ENCODE measurements around the gene LUZP1.
"Not testable (repeated sequence)": the region's sequence is repeated elsewhere in the genome, so short reads cannot be mapped to it uniquely, and the experiment has no call there.

Gene LUZP1

GRCh38 chr1:23208527-23208926 lies 39.9 kb upstream of the LUZP1 start:
- Histone ChIP-seq H3K27ac (ENCODE audit: low read length) (no peak overlapping the region), H3K27me3 (ENCODE audit: control insufficient read depth in 1 of 2, insufficient read depth in 2 of 2, low read length in 2 of 2) (peaks cover 19 to 26% of the 10 kb centered on the region in 2 donors), H3K9ac (ENCODE audit: low read length in 2 of 2) (no peak overlapping the region), H3K9me3 (ENCODE audit: control insufficient read depth in 2 of 2, low read length in 2 of 2) (no peaks in the 10 kb centered on the region), H3K4me1 (ENCODE audit: control insufficient read depth, insufficient read depth, low read length) (no peaks in the 10 kb centered on the region), H3K36me3 (ENCODE audit: control insufficient read depth in 2 of 2, insufficient read depth in 2 of 2, low read length in 2 of 2) (no peaks in the 10 kb centered on the region), H3K4me3 (ENCODE audit: low read length in 2 of 2) (no peak overlapping the region)

- peaks cover 19 to 23% of the 10 kb centered on the region in 2 donors for H3K27me3 ChIP-seq (ENCODE audit: control insufficient read depth in 1 of 2, insufficient read depth in 2 of 2, low read length in 2 of 2)
- H3K4me3 ChIP-seq (ENCODE audit: low read length in 2 of 2); H3K27ac ChIP-seq (ENCODE audit: low read length); H3K9ac ChIP-seq (ENCODE audit: low read length in 2 of 2); H3K9me3 ChIP-seq (ENCODE audit: control insufficient read depth in 2 of 2, low read length in 2 of 2); H3K36me3 ChIP-seq (ENCODE audit: control insufficient read depth in 2 of 2, insufficient read depth in 2 of 2, low read length in 2 of 2); H3K4me1 ChIP-seq (ENCODE audit: control insufficient read depth, insufficient read depth, low read length): not testable (repeated sequence)
These were observed 39.1 kb upstream of the LUZP1 start for GRCh38 chr1:23207733-23208132.

- H3K27ac ChIP-seq (ENCODE audit: low read length): no peak overlapping the region
- H3K4me3 ChIP-seq (ENCODE audit: low read length in 2 of 2): no peak overlapping the region
- no peaks in the 10 kb centered on the region for H3K36me3 ChIP-seq (ENCODE audit: control insufficient read depth in 2 of 2, insufficient read depth in 2 of 2, low read length in 2 of 2)
- no peaks in the 10 kb centered on the region for H3K9me3 ChIP-seq (ENCODE audit: control insufficient read depth in 2 of 2, low read length in 2 of 2)
- no peaks in the 10 kb centered on the region for H3K4me1 ChIP-seq (ENCODE audit: control insufficient read depth, insufficient read depth, low read length)
- H3K9ac ChIP-seq (ENCODE audit: low read length in 2 of 2): no peak overlapping the region
- H3K27me3 ChIP-seq (ENCODE audit: control insufficient read depth in 1 of 2, insufficient read depth in 2 of 2, low read length in 2 of 2): peaks cover 0 to 2% of the 10 kb centered on the region in 2 donors
These were observed 33.6 kb upstream of the LUZP1 start for GRCh38 chr1:23202263-23202749.

GRCh38 chr1:23200883-23201282 lies 32.2 kb upstream of the LUZP1 start:
- Histone ChIP-seq H3K27ac (ENCODE audit: low read length) (no peak overlapping the region), H3K9me3 (ENCODE audit: control insufficient read depth in 2 of 2, low read length in 2 of 2) (no peaks in the 10 kb centered on the region), H3K4me3 (ENCODE audit: low read length in 2 of 2) (no peak overlapping the region), H3K27me3 (ENCODE audit: control insufficient read depth in 1 of 2, insufficient read depth in 2 of 2, low read length in 2 of 2) (peaks cover 0 to 2% of the 10 kb centered on the region in 2 donors), H3K4me1 (ENCODE audit: control insufficient read depth, insufficient read depth, low read length) (no peaks in the 10 kb centered on the region), H3K36me3 (ENCODE audit: control insufficient read depth in 2 of 2, insufficient read depth in 2 of 2, low read length in 2 of 2) (no peaks in the 10 kb centered on the region), H3K9ac (ENCODE audit: low read length in 2 of 2) (no peak overlapping the region)

- H3K27me3 ChIP-seq (ENCODE audit: control insufficient read depth in 1 of 2, insufficient read depth in 2 of 2, low read length in 2 of 2): peaks cover 2 to 3% of the 10 kb centered on the region in 2 donors
- H3K4me3 ChIP-seq (ENCODE audit: low read length in 2 of 2): no peak overlapping the region
- H3K4me1 ChIP-seq (ENCODE audit: control insufficient read depth, insufficient read depth, low read length): no peaks in the 10 kb centered on the region
- H3K36me3 ChIP-seq (ENCODE audit: control insufficient read depth in 2 of 2, insufficient read depth in 2 of 2, low read length in 2 of 2): no peaks in the 10 kb centered on the region
- H3K27ac ChIP-seq (ENCODE audit: low read length): no peak overlapping the region
- H3K9me3 ChIP-seq (ENCODE audit: control insufficient read depth in 2 of 2, low read length in 2 of 2): no peaks in the 10 kb centered on the region
- H3K9ac ChIP-seq (ENCODE audit: low read length in 2 of 2): no peak overlapping the region
These were observed 29.7 kb upstream of the LUZP1 start for GRCh38 chr1:23198373-23198772.

- Histone ChIP-seq H3K4me1 (ENCODE audit: control insufficient read depth, insufficient read depth, low read length) (no peaks in the 10 kb centered on the region), H3K27me3 (ENCODE audit: control insufficient read depth in 1 of 2, insufficient read depth in 2 of 2, low read length in 2 of 2) (peaks cover 2 to 3% of the 10 kb centered on the region in 2 donors), H3K9ac (ENCODE audit: low read length in 2 of 2) (no peak overlapping the region), H3K27ac (ENCODE audit: low read length) (no peak overlapping the region), H3K4me3 (ENCODE audit: low read length in 2 of 2) (no peak overlapping the region), H3K9me3 (ENCODE audit: control insufficient read depth in 2 of 2, low read length in 2 of 2) (no peaks in the 10 kb centered on the region), H3K36me3 (ENCODE audit: control insufficient read depth in 2 of 2, insufficient read depth in 2 of 2, low read length in 2 of 2) (no peaks in the 10 kb centered on the region)
These were observed 28.1 kb upstream of the LUZP1 start for GRCh38 chr1:23196627-23197328.

GRCh38 chr1:23194119-23194984 lies 25.7 kb upstream of the LUZP1 start:
- Histone ChIP-seq H3K4me1 (ENCODE audit: control insufficient read depth, insufficient read depth, low read length) (no peaks in the 10 kb centered on the region), H3K27ac (ENCODE audit: low read length) (no peak overlapping the region), H3K36me3 (ENCODE audit: control insufficient read depth in 2 of 2, insufficient read depth in 2 of 2, low read length in 2 of 2) (no peaks in the 10 kb centered on the region), H3K27me3 (ENCODE audit: control insufficient read depth in 1 of 2, insufficient read depth in 2 of 2, low read length in 2 of 2) (peaks cover 2 to 3% of the 10 kb centered on the region in 2 donors), H3K4me3 (ENCODE audit: low read length in 2 of 2) (no peak overlapping the region), H3K9me3 (ENCODE audit: control insufficient read depth in 2 of 2, low read length in 2 of 2) (no peaks in the 10 kb centered on the region), H3K9ac (ENCODE audit: low read length in 2 of 2) (no peak overlapping the region)

- H3K9ac ChIP-seq (ENCODE audit: low read length in 2 of 2): no peak overlapping the region
- H3K27ac ChIP-seq (ENCODE audit: low read length): no peak overlapping the region
- H3K27me3 ChIP-seq (ENCODE audit: control insufficient read depth in 1 of 2, insufficient read depth in 2 of 2, low read length in 2 of 2): peaks cover 2 to 3% of the 10 kb centered on the region in 2 donors
- H3K4me1 ChIP-seq (ENCODE audit: control insufficient read depth, insufficient read depth, low read length): no peaks in the 10 kb centered on the region
- H3K9me3 ChIP-seq (ENCODE audit: control insufficient read depth in 2 of 2, low read length in 2 of 2): no peaks in the 10 kb centered on the region
- H3K36me3 ChIP-seq (ENCODE audit: control insufficient read depth in 2 of 2, insufficient read depth in 2 of 2, low read length in 2 of 2): no peaks in the 10 kb centered on the region
- H3K4me3 ChIP-seq (ENCODE audit: low read length in 2 of 2): no peak overlapping the region
These were observed 24.9 kb upstream of the LUZP1 start for GRCh38 chr1:23193391-23194118.

GRCh38 chr1:23191199-23191598 lies 22.5 kb upstream of the LUZP1 start:
- H3K27ac ChIP-seq (ENCODE audit: low read length): no peak overlapping the region
- peaks cover 2 to 3% of the 10 kb centered on the region in 2 donors for H3K27me3 ChIP-seq (ENCODE audit: control insufficient read depth in 1 of 2, insufficient read depth in 2 of 2, low read length in 2 of 2)
- H3K4me3 ChIP-seq (ENCODE audit: low read length in 2 of 2): no peak overlapping the region
- H3K9ac ChIP-seq (ENCODE audit: low read length in 2 of 2): no peak overlapping the region
- H3K4me1 ChIP-seq (ENCODE audit: control insufficient read depth, insufficient read depth, low read length): no peaks in the 10 kb centered on the region
- no peaks in the 10 kb centered on the region for H3K9me3 ChIP-seq (ENCODE audit: control insufficient read depth in 2 of 2, low read length in 2 of 2)
- no peaks in the 10 kb centered on the region for H3K36me3 ChIP-seq (ENCODE audit: control insufficient read depth in 2 of 2, insufficient read depth in 2 of 2, low read length in 2 of 2)

GRCh38 chr1:23188936-23189452 lies 20.3 kb upstream of the LUZP1 start:
- not testable (repeated sequence) for H3K27ac ChIP-seq (ENCODE audit: low read length); H3K9ac ChIP-seq (ENCODE audit: low read length in 2 of 2)

More at GRCh38 chr1:23188936-23189452, 20.3 kb upstream of the LUZP1 start:
- H3K36me3 ChIP-seq (ENCODE audit: control insufficient read depth in 2 of 2, insufficient read depth in 2 of 2, low read length in 2 of 2); H3K27me3 ChIP-seq (ENCODE audit: control insufficient read depth in 1 of 2, insufficient read depth in 2 of 2, low read length in 2 of 2); H3K4me3 ChIP-seq (ENCODE audit: low read length in 2 of 2); H3K9me3 ChIP-seq (ENCODE audit: control insufficient read depth in 2 of 2, low read length in 2 of 2); H3K4me1 ChIP-seq (ENCODE audit: control insufficient read depth, insufficient read depth, low read length): not testable (repeated sequence)
